HepG2 (cell line): ENCODE data around the gene NEK7. TPM values are rescaled to one million over a fixed set of nuclear protein-coding genes. Genes with fewer than 3 reads are reported as not detected.

ENCODE experiments used
- ATAC-seq: fragments of 200-7000 bp; cut with Tn5 transposase; 3 replicates; pipeline ENCODE4 v1.9.1; 2020; ENCODE audit warnings: mild to moderate bottlenecking, moderate library complexity
- BruUV-seq: library from RNA; stranded (reverse); fragments of 400-500 nt; replicated peaks from 2 replicates; lab custom pipeline; 2021; lab: Mats Ljungman, UMichigan
- CTCF ChIA-PET: fragments of 300-600 bp; formaldehyde crosslinking; extraction: SDS; loops from one replicate; lab custom pipeline; 2021; ENCODE audit warnings: low total read pairs, inconsistent platforms, low intra/inter-chr PET ratio; lab: Yijun Ruan, JAX
- POLR2A ChIA-PET: fragments of 350-600 bp; sonication (Branson Sonifier 250); formaldehyde crosslinking; loops from one replicate; lab custom pipeline; 2020; ENCODE audit warnings: antibody characterized with exemption, inconsistent platforms; lab: Yijun Ruan, JAX
- DNase-seq: peaks from one replicate; pipeline ENCODE4 v3.0.0-alpha.2; 2015; ENCODE audit warnings: low spot score
- FAIRE-seq: peaks from 3 replicates; lab custom pipeline; 2011; peaks lifted over from hg19 to GRCh38; lab: Jason Lieb, UNC
- H2AFZ ChIP-seq: one replicate; pipeline ENCODE4 v1.6.1; 2011; ENCODE audit warnings: low read length, inconsistent platforms
- H3K27ac ChIP-seq: fragments of 300-600 bp; 3 replicates; pipeline ENCODE4 v1.8.0; 2011; ENCODE audit warnings: mixed run types, mild to moderate bottlenecking, mixed read lengths, low read length, inconsistent platforms; ENCODE audit not compliant: insufficient read depth; ENCODE audit errors: extremely low read length
- H3K27me3 ChIP-seq, 2 experiments: fragments of 200-600 bp in 1 of 2; 2 replicates in 1 of 2; 3 replicates in 1 of 2; pipeline versions ENCODE4 v1.6.0 to v1.8.0; 2011; ENCODE audit warnings: low read length in 2 of 2, mild to moderate bottlenecking in 2 of 2, moderate library complexity in 2 of 2, inconsistent platforms in 1 of 2; ENCODE audit not compliant: insufficient read depth in 2 of 2, control insufficient read depth in 1 of 2
- H3K36me3 ChIP-seq, 2 experiments: fragments of 200-600 bp in 1 of 2; replicated peaks in 1 of 2; 2 replicates in 1 of 2; 3 replicates in 1 of 2; pipeline versions ENCODE4 v1.5.1 to v1.8.0; 2011; ENCODE audit warnings: low read length in 2 of 2, inconsistent platforms in 1 of 2; ENCODE audit not compliant: insufficient read depth in 2 of 2, control insufficient read depth in 1 of 2
- H3K4me1 ChIP-seq: 2 replicates; pipeline ENCODE4 v1.5.1; 2012; ENCODE audit warnings: low read length, inconsistent platforms; ENCODE audit not compliant: insufficient read depth
- H3K4me2 ChIP-seq: 2 replicates; pipeline ENCODE4 v1.6.0; 2011; ENCODE audit warnings: low read depth, low read length, inconsistent platforms
- H3K4me3 ChIP-seq, 3 experiments: fragments of 200-600 bp in 1 of 3; sonication (generic), shearing (Covaris generic) in 1 of 3; replicated peaks in 1 of 3; 2 replicates each; pipeline ENCODE4 v1.5.1; 2011 to 2016; ENCODE audit warnings: low read length in 3 of 3, inconsistent platforms in 2 of 3, low read depth in 2 of 3, mild to moderate bottlenecking in 2 of 3, control low read depth in 1 of 3, mixed read lengths in 1 of 3; ENCODE audit not compliant: insufficient read depth in 1 of 3
- H3K79me2 ChIP-seq: one replicate; pipeline ENCODE4 v1.6.1; 2011; ENCODE audit warnings: low read length, inconsistent platforms; ENCODE audit not compliant: insufficient read depth
- H3K9ac ChIP-seq: 2 replicates; pipeline ENCODE4 v1.6.0; 2011; ENCODE audit warnings: mild to moderate bottlenecking, low read depth, low read length, inconsistent platforms; ENCODE audit not compliant: insufficient read depth
- H3K9me3 ChIP-seq: 2 replicates; pipeline ENCODE4 v1.5.1; 2012; ENCODE audit warnings: mild to moderate bottlenecking, low read length
- H4K20me1 ChIP-seq: 2 replicates; pipeline ENCODE4 v1.6.0; 2011; ENCODE audit warnings: inconsistent platforms, mild to moderate bottlenecking, low read length, moderate library complexity; ENCODE audit not compliant: insufficient read depth
- CC2D1A ChIP-seq: sonication (generic); formaldehyde crosslinking; IDR thresholded peaks from 2 replicates; pipeline ENCODE4 v1.8.1; 2023; ENCODE audit warnings: mild to moderate bottlenecking, missing genetic modification reagents
- GMEB2 ChIP-seq: IDR thresholded peaks from 2 replicates; pipeline ENCODE4 v1.6.1; 2016; ENCODE audit warnings: missing biosample characterization, missing genetic modification reagents, low read depth
- IRF9 ChIP-seq: sonication (generic); formaldehyde crosslinking; IDR thresholded peaks from 2 replicates; pipeline ENCODE4 v1.8.0; 2022; ENCODE audit warnings: missing genetic modification reagents, mild to moderate bottlenecking, borderline replicate concordance
- NFIC ChIP-seq: IDR thresholded peaks from 2 replicates; pipeline ENCODE4 v1.6.1; 2012; ENCODE audit warnings: mild to moderate bottlenecking, low read length, inconsistent platforms
- SP5 ChIP-seq: IDR thresholded peaks from 2 replicates; pipeline ENCODE4 v1.6.1; 2016; ENCODE audit warnings: low read depth, borderline replicate concordance
- TFDP2 ChIP-seq: sonication (generic); formaldehyde crosslinking; IDR thresholded peaks from 2 replicates; pipeline ENCODE4 v1.4.0; 2020; ENCODE audit warnings: missing genetic modification reagents
- ZNF329 ChIP-seq: sonication (generic); formaldehyde crosslinking; IDR thresholded peaks from 2 replicates; pipeline ENCODE4 v1.9.0; 2021; ENCODE audit warnings: low read depth, mild to moderate bottlenecking, missing genetic modification reagents
- ZNF343 ChIP-seq: sonication (generic); formaldehyde crosslinking; IDR thresholded peaks from 2 replicates; pipeline ENCODE4 v1.4.0; 2020; ENCODE audit warnings: mild to moderate bottlenecking, missing genetic modification reagents
- ZNF564 ChIP-seq: sonication (generic); formaldehyde crosslinking; IDR thresholded peaks from 2 replicates; pipeline ENCODE4 v1.8.1; 2023; ENCODE audit warnings: mild to moderate bottlenecking, missing genetic modification reagents
- ZZZ3 ChIP-seq: sonication (generic); formaldehyde crosslinking; IDR thresholded peaks from 2 replicates; pipeline ENCODE4 v1.4.0; 2020; ENCODE audit warnings: missing genetic modification reagents, mild to moderate bottlenecking, borderline replicate concordance
- WGBS: methylation state at CpG from one replicate; pipeline ENCODE4 v1.1.6; 2017; ENCODE audit warnings: low lambda C conversion rate; 5-methylcytosine and 5-hydroxymethylcytosine counted together
- in situ Hi-C: cut with HindIII; loops from 2 replicates; pipeline ENCODE4 v1.10.0; 2017; ENCODE audit warnings: low pct_unique_long_range_greater_than_20kb; ENCODE audit not compliant: extremely low pct_ligation_motif_present
- intact Hi-C: fragments of 100-400 bp; cut with micrococcal nuclease; formaldehyde crosslinking; loops from one replicate; pipeline ENCODE4 v1.10.0; 2022; ENCODE audit not compliant: unreplicated experiment
- polyA plus RNA-seq, 8 experiments: library from polyadenylated mRNA; depleted of rRNA in 3 of 8; stranded (reverse) in 7 of 8; unstranded in 1 of 8; fragments of >200 nt; fragmentation: Illumina TruSeq in 4 of 8; extraction: Trizol in 4 of 8; gene quantifications; 2 replicates each; pipeline versions ENCODE4 v1.2.1 to v1.2.3, GENCODE V29; 2011 to 2016; ENCODE audit warnings: low read depth in 4 of 8, missing spikeins in 1 of 8, mixed read lengths in 1 of 8; ENCODE audit not compliant: insufficient read depth in 1 of 8
- total RNA-seq, 5 experiments: library from RNA; depleted of rRNA; stranded (reverse); fragments of >200 nt; fragmentation: Illumina TruSeq; extraction: Trizol; gene quantifications; 2 replicates each; pipeline ENCODE4 v1.2.3, GENCODE V29; 2016; ENCODE audit warnings: low read depth in 1 of 5

Gene NEK7
- total and polyA plus RNA-seq, 2 of the 13 experiments (the other 11 are each of a cell fraction or from before 2014, with no cell fraction given): 18.1 to 19.2 TPM

GRCh38 chr1:198335663-198336062 is 178.9 kb downstream of the NEK7 start:
- H3K4me2 ChIP-seq: no peak overlapping the region
- DNase-seq (no peak), FAIRE-seq (no peak), ATAC-seq (no peak)
- no peak for TF ChIP-seq CC2D1A (CRISPR knock-in tag)
- no peak for TF ChIP-seq ZZZ3 (CRISPR knock-in tag)
- no peak overlapping the region for H2AFZ ChIP-seq
- H3K27ac ChIP-seq: no peak overlapping the region
- H3K27me3 ChIP-seq: no peaks in the 10 kb centered on the region
- no peaks in the 10 kb centered on the region for H3K36me3 ChIP-seq
- no peaks in the 10 kb centered on the region for H4K20me1 ChIP-seq
- no peaks in the 10 kb centered on the region for H3K79me2 ChIP-seq
- no peaks in the 10 kb centered on the region for H3K9me3 ChIP-seq
- ChIA-PET POLR2A (no interaction called here), CTCF (no interaction called here)
- no TSS peak for BruUV-seq
- in situ Hi-C loops: no loop called here
- H3K9ac ChIP-seq: no peak overlapping the region
- intact Hi-C loops: no loop called here
- H3K4me3 ChIP-seq: no peak overlapping the region
- H3K4me1 ChIP-seq: no peaks in the 10 kb centered on the region
- 0% methylated on average over 1 of the region's 1 CpG for WGBS

GRCh38 chr1:198337886-198338285 is 181.1 kb downstream of the NEK7 start:
- no peak overlapping the region for H3K4me2 ChIP-seq
- ChIA-PET POLR2A (no interaction called here), CTCF (no interaction called here)
- FAIRE-seq: no peak
- H3K9me3 ChIP-seq: no peaks in the 10 kb centered on the region
- DNase-seq: no peak
- H4K20me1 ChIP-seq: no peaks in the 10 kb centered on the region
- no peak for ATAC-seq
- H3K27me3 ChIP-seq: no peaks in the 10 kb centered on the region; a peak in 1 of 5 replicates
- in situ Hi-C loops (no loop called here), intact Hi-C loops (no loop called here)
- no peaks in the 10 kb centered on the region for H3K36me3 ChIP-seq
- BruUV-seq: no TSS peak
- TF ChIP-seq IRF9 (no peak), TFDP2 (no peak), ZNF343 (CRISPR knock-in tag) (no peak), ZNF329 (CRISPR knock-in tag) (no peak), ZNF564 (CRISPR knock-in tag) (no peak), SP5 (no peak), GMEB2 (CRISPR knock-in tag) (no peak), NFIC (no peak)
- H3K4me1 ChIP-seq: no peaks in the 10 kb centered on the region
- no peaks in the 10 kb centered on the region for H3K79me2 ChIP-seq
- H3K27ac ChIP-seq: no peak overlapping the region
- no peak overlapping the region for H3K4me3 ChIP-seq
- H3K9ac ChIP-seq: no peak overlapping the region
- H2AFZ ChIP-seq: no peak overlapping the region
